ACHN (cell line): Measurements from ENCODE around the gene PRELID1.
"Not testable (repeated sequence)": the region's sequence is repeated elsewhere in the genome, so short reads cannot be mapped to it uniquely, and the experiment has no call there.

Source experiments
- DNase-seq: peaks from one replicate; pipeline ENCODE4 v3.0.0-alpha.2; 2015
- in situ Hi-C: cut with HindIII; loops from 2 replicates; pipeline ENCODE4 v1.10.0; 2017; ENCODE audit warnings: low sequenced_read_pairs, low pct_ligation_motif_present, low pct_unique_long_range_greater_than_20kb

The PRELID1 gene

GRCh38 chr5:177303121-177303924 is at the start of gene PRELID1, which contains the start of gene RAB24:
Gene PRELID1, plus strand, starts transcription at chr5:177303799. Its CDS starts 187 bp downstream, at chr5:177303986.
Gene RAB24, minus strand, starts transcription at chr5:177303719. Its CDS starts 431 bp downstream, at chr5:177303288.
- in situ Hi-C loops: no loop called here
- peak; percentile 80 for DNase-seq

DNA sequence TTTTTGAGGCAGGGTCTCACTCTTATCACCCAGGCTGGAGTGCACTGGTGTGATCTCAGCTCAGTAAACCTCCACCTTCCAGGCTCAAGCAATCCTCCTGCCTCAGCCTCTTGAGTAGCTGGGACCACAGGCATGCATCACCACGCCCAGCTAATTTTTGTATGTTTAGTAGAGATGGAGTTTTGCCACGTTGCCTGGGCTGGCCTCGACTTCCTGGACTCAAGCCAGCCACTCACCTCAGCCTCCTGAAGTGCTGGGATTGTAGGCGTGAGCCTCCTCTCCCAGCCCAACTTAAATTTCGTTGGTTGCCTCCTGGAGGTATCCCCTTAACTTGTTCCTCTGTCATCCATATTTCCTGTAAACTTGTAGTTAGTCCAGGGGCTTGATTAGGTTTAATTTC is 47.3 kb upstream of the PRELID1 start:
- DNase-seq: no peak

GRCh38 chr5:177258711-177259110 is 44.9 kb upstream of the PRELID1 start:
- DNase-seq, in situ Hi-C loops: not testable (repeated sequence)

More for the DNA sequence above, 47.3 kb upstream of the PRELID1 start:
- in situ Hi-C loops: no loop called here

DNA sequence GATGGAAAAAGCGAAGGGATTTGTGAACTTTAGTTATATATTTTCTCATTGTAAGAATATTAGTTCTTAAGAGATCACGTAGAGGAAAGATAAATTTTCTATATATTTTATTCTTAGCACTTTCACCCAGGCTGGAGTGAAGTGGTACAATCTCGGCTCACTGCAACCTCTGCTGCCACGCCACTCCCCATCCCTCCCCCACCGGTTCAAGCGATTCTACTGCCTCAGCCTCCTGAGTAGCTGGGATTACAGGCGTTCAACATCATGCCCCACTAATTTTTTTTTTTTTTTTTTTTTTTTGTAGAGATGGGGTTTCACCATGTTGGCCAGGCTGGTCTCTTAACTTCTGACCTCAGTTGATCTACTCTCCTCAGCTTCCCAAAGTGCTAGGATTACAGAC is 42.6 kb upstream of the PRELID1 start:
- in situ Hi-C loops: no loop called here
- DNase-seq: no peak

- DNase-seq: no peak
- in situ Hi-C loops: no loop called here
Measured at GRCh38 chr5:177261510-177261909, 42.1 kb upstream of the PRELID1 start.

DNA sequence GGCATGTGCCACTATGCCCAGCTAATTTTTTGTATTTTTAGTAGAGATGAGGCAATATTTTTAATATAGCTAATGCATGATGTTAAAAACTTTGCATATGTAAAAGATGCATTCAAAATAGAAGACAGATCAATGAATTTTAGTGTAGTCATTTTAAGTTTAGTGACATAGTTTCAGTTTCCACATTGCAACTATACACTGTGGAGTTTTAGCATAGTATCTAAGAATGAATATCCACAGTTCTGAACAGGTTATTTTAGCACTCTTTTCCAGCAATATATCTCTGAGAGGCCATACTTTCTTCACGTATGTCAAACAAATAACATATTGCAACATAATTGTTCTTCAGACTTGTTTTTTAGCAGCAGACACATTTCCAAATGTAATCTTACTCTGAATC is 39.4 kb upstream of the PRELID1 start:
- DNase-seq: no peak
- in situ Hi-C loops: no loop called here

DNA sequence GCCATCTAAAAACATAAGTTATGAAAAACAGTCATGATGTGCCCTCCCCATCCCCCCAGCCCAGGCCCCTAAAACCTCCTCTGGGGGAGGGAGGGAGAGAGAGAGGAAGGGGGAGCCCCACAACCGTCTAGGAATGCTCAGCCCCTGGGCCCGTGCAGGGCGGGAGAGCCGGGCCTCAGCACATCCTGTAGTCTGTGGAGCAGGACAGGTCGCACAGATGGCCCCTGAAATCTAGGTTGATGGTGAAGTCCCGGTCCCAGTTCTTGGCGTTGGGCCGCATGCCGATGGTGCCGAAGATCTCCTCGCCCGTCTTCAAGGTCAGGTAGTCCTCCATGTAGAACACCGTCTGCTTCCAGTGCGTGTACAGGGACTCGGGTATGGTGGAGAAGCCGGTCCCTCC is 38.2 kb upstream of the PRELID1 start:
- in situ Hi-C loops: no loop called here
- DNase-seq: no peak

GRCh38 chr5:177269232-177269895 is 34.2 kb upstream of the PRELID1 start:
- DNase-seq: no peak
- in situ Hi-C loops: no loop called here

DNA sequence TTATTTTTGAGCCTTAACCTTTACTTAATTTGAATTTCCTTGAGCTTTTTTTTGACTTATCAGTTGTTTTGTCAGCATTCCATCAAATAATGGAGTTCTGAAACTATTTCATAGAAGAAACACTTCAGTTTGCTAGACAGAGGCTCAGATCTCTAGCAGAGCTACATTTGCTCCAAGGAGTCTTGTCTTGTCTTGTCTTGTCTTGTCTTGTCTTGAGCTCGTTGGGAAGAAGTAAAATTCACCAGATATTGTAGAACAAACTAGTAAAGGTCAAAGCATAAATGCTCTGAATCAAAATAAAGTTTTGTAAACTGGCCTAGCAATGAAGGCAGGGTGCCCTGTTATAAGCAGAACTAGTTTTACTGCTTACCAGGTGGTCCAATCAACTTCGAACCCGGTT is 33.6 kb upstream of the PRELID1 start:
- DNase-seq: no peak
- in situ Hi-C loops: no loop called here

GRCh38 chr5:177270653-177271052 is 32.9 kb upstream of the PRELID1 start:
- no peak for DNase-seq
- in situ Hi-C loops: no loop called here

- DNase-seq: no peak
- in situ Hi-C loops: no loop called here
Measured at GRCh38 chr5:177271113-177271512, 32.5 kb upstream of the PRELID1 start.

DNA sequence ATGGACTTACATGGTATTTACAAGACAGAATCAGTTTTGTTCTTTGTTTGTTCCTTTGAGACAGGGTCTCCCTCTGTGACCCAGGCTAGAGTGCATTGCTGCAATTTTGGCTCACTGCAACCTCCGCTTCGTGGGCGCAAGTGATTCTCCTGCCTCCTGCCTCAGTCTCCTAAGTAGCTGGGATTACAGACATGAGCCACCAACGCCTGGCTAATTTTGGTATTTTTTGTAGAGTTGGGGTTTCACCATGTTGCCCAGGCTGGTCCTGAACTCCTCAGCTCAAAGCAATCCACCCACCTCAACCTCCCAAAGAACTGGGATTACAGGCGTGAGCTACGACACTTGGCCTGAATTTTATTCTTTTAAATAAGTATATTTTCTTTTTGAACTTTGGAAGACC is 27.7 kb upstream of the PRELID1 start:
- in situ Hi-C loops: no loop called here
- DNase-seq: no peak

GRCh38 chr5:177276886-177277285 is 26.7 kb upstream of the PRELID1 start:
- in situ Hi-C loops: no loop called here
- peak; percentile 30 for DNase-seq

DNA sequence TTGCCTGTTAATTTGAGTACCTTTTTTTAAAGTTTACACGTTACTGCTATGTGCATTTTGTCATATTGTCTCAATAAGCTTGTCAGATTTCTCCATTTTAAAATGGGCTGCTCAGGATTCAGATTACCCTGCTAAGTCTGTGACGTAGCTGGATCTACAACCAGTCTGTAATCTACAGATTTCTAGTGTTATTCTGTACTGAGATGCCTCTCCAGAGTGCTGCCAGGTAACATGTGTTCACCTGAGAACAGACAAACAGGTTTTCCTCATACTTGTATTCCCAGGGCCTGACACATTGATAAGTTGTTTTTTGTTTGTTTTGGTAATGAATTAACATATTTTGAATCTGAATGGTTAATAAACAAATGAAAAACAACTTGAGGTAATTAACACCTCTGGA is 15.4 kb upstream of the PRELID1 start:
- in situ Hi-C loops: no loop called here
- no peak for DNase-seq

GRCh38 chr5:177290816-177291596 is 12.6 kb upstream of the PRELID1 start:
- in situ Hi-C loops: no loop called here
- DNase-seq: no peak

- DNase-seq: no peak
- in situ Hi-C loops: no loop called here
Measured at GRCh38 chr5:177291735-177292134, 11.9 kb upstream of the PRELID1 start.

- in situ Hi-C loops: no loop called here
Measured at GRCh38 chr5:177293819-177294581, 9.6 kb upstream of the PRELID1 start.

GRCh38 chr5:177294632-177295031 is 9.0 kb upstream of the PRELID1 start:
- DNase-seq: no peak
- in situ Hi-C loops: no loop called here

More at GRCh38 chr5:177293819-177294581, 9.6 kb upstream of the PRELID1 start:
- DNase-seq: no peak
